Skeletal muscle satellite cell (primary cell): ENCODE results near the gene PHTF1. TPM values are rescaled to one million over a fixed set of nuclear protein-coding genes. Genes with fewer than 3 reads are reported as not detected.

Experiments used
- H3K27me3 ChIP-seq: 2 replicates; pipeline ENCODE4 v1.7.0; 2013; ENCODE audit warnings: low read length; ENCODE audit not compliant: control insufficient read depth, insufficient read depth
- H3K36me3 ChIP-seq: 2 replicates; pipeline ENCODE4 v1.7.0; 2013; ENCODE audit warnings: mild to moderate bottlenecking, control low read depth, low read length; ENCODE audit not compliant: insufficient read depth
- H3K4me1 ChIP-seq: 2 replicates; pipeline ENCODE4 v1.7.0; 2013; ENCODE audit warnings: low read length; ENCODE audit not compliant: control insufficient read depth, insufficient read depth
- H3K4me2 ChIP-seq: 2 replicates; pipeline ENCODE4 v1.7.0; 2013; ENCODE audit warnings: mild to moderate bottlenecking, low read length
- H3K4me3 ChIP-seq: 2 replicates; pipeline ENCODE4 v1.7.0; 2013; ENCODE audit warnings: low read length
- H3K9ac ChIP-seq: 2 replicates; pipeline ENCODE4 v1.7.0; 2013; ENCODE audit warnings: mild to moderate bottlenecking, low read depth, low read length, moderate library complexity
- H3K9me3 ChIP-seq: replicated peaks from 2 replicates; pipeline ENCODE4 v1.7.0; 2013; ENCODE audit warnings: mild to moderate bottlenecking, control low read depth, low read length
- total RNA-seq: library from RNA; depleted of rRNA; stranded (reverse); fragments of >200 nt; gene quantifications from 2 replicates; pipeline ENCODE4 v1.2.3, GENCODE V29; 2012; rRNA removed

The PHTF1 gene
- total RNA-seq = 25.3 and 32.4 TPM in 2 replicates

DNA sequence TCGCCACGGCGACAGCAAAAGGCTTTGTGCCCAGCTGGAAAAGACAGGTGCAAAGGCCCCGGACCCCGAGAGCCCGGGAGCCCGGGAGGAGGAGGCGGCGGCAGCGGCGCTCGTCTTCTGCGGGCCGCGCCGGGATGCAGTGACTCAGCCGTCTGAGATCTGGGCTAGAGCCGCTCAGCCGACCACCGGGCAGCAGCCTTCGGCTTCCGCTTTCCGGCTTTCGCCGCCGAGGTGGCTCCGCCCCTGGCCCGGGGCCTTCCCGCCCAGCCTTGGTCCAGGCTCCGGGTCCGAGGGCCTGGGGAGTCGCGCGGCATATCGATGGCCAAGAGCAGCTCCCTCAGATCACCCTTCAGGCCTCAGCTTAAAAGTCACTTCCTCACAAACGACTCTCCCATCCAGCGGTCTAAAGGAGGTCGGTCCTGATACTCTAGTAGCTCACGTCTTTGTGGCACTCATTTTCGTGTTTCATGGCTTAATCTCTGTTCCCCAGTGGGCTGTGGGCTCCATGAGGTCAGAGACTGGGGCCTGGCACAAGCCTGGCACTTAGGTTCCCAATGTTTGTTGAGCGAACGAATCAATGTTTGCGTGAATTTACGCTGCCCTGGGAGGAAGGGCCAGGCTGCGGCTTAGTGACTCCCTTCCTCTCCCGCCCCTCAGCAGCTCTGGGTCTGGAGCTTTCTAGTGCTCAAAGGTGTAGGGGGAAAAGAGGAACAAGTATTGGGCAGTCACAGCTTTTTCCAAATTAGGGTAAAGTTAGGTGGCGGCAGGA, at the start of gene PHTF1:
Gene PHTF1, minus strand, starts transcription at position 154 of the 769 bp plus-strand sequence. CDS start 783 bp downstream, outside the sequence.
- Histone ChIP-seq H3K4me1 (peaks cover 15% of the 10 kb centered on the region), H3K36me3 (peaks cover 8% of the 10 kb centered on the region), H3K9ac (peak within 1 kb of the TSS; percentile 92), H3K4me3 (peak within 1 kb of the TSS; percentile 85), H3K4me2 (peak within 1 kb of the TSS; percentile 93), H3K9me3 (no peaks in the 10 kb centered on the region), H3K27me3 (no peaks in the 10 kb centered on the region)

DNA sequence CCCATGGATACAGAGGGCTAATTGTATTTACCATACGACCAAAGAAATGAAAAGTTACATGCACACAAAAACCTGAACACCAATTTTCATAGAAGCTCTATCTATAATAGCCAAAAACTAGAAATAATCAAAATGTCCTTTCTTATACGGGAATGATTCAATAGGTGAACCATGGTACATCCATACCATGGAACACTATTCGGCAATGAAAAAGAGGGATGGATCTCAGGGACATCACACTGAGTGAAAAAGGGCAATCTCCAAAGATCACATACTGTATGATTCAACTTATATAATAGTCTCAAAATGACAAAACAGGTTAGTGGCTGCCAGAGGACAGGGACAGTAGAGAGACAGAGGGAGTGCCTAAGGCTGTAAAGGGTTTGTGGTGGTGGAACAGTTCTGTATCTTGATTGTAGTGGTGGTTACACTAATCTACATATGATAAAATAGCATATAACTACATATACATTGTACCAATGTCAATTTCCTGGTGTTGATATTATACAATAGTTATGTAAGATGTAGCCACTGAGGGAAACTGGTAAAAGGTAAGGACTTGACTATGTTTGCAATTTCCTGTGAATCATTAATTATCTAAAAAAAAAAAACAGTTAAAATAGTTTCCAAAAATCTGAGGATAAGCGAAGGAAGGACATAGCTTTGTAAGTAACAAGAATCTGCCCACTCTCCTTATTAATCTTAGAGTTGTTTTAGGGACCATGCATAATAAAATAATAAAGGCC, 49.3 kb upstream of the PHTF1 start:
- Histone ChIP-seq H3K36me3 (no peaks in the 10 kb centered on the region), H3K9me3 (no peaks in the 10 kb centered on the region), H3K4me2 (peak overlapping the region; percentile 94), H3K4me3 (peak overlapping the region; percentile 100), H3K27me3 (no peaks in the 10 kb centered on the region), H3K9ac (no peak overlapping the region), H3K4me1 (peaks cover 34% of the 10 kb centered on the region)

DNA sequence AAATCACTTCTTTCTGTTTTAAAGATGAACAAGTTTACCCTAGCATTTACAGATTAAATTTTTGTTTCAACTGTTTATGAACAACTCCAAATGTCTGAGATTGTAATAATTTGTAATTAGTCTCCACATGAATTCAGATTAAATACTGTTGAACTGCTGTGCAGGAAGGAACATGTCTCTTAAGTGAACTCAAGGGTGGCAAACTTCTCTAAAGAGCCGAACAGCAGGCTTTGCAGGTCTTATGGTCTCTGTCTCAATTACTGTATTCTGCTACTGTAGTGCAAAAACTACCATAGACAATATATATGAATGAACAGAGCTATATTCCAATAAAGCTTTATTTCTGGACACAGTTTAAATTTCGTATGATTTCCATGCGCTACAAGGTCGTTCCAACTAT, 46.4 kb upstream of the PHTF1 start:
- peaks cover 30% of the 10 kb centered on the region for H3K4me1 ChIP-seq
- no peak overlapping the region for H3K4me3 ChIP-seq
- no peaks in the 10 kb centered on the region for H3K27me3 ChIP-seq
- H3K9me3 ChIP-seq = no peaks in the 10 kb centered on the region
- no peaks in the 10 kb centered on the region for H3K36me3 ChIP-seq
- H3K9ac ChIP-seq = no peak overlapping the region
- no peak overlapping the region for H3K4me2 ChIP-seq

DNA sequence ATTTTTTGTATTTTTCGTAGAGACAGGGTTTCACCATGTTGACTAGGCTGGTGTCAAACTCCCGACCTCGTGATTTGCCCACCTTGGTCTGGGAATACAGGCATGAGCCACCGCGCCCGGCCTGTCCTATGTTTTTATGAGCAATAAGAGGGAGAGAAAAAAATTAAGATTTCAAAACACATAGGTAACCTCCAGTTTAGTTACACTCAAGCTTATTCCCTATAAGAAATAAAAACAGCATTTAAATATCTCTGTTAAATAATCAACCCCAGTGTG, 45.9 kb upstream of the PHTF1 start:
- H3K4me1 ChIP-seq = peaks cover 29% of the 10 kb centered on the region
- no peak overlapping the region for H3K9ac ChIP-seq
- H3K9me3 ChIP-seq = no peaks in the 10 kb centered on the region
- no peak overlapping the region for H3K4me3 ChIP-seq
- peak overlapping the region; percentile 35 for H3K4me2 ChIP-seq
- no peaks in the 10 kb centered on the region for H3K27me3 ChIP-seq
- H3K36me3 ChIP-seq = no peaks in the 10 kb centered on the region

DNA sequence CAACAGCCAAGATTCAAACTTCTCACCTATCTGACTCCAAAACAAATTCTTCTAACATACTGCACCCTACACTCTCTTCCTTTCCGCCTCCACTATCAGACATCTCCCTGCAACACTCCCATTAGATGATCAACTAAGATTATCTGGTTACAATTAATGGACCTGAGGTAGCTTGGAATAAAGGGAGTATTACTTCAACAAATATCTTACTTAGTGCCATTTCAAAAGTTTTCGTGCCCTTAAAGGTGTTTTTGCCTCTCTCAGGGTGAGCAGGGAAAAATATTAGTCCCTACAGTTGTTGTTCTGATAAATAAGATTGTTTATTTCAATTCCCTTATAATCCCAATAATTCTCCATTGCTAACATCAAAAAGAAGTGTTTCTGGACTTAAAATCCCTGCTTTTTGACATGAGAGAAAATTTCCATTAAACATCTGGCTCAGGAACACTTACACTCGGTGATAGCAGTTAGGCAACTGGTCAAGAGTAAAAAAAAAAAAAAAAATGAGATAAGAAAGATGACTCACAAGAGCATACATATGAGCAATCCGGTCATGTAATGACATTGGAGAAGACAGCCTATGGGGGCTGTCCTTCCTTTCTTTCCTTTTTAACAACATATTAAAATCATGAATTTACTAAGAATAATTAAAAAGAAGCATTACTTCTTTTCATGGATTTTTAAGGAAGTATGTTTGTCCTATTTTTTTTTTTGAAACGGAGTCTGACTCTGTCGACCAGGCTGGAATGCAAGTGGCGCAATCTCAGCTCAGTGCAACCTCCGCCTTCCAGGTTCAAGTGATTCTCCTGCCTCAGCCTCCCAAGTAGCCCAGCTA, 45.4 kb upstream of the PHTF1 start:
- H3K4me2 ChIP-seq = peak overlapping the region; percentile 35
- H3K9ac ChIP-seq = no peak overlapping the region
- no peaks in the 10 kb centered on the region for H3K36me3 ChIP-seq
- no peaks in the 10 kb centered on the region for H3K27me3 ChIP-seq
- no peak overlapping the region for H3K4me3 ChIP-seq
- H3K9me3 ChIP-seq = no peaks in the 10 kb centered on the region
- peaks cover 23% of the 10 kb centered on the region for H3K4me1 ChIP-seq

DNA sequence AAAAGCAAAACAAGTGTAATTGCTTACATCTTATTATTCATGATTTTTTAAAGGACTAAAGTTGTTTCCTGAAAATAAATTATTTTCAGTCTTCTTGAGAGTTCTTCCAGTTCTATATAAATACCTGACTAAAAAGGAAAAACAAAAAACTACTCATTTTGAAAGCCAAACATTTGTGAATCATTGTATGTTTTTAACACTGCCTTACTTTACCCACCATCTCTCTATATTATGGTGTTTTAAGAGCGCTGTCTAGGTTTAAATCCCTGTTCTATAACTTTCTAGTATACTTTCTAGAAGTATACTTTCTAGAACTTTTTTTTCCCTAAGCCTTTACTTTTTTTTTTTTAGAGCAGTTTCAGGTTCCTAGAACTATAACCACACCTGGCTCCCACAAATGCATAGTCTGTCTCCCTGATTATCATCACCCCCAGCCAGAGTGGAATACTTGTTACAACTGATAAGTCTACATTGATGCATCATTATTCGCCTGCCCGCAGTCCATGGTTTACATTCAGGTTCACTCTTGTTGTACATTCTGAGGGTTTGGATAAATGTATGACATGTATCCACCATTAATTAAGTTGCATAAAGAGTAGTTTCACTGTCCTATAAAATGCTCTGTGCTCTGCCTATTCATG, 43.2 kb upstream of the PHTF1 start:
- Histone ChIP-seq H3K4me3 (no peak overlapping the region), H3K9me3 (no peaks in the 10 kb centered on the region), H3K36me3 (peaks cover 3% of the 10 kb centered on the region), H3K9ac (no peak overlapping the region), H3K27me3 (no peaks in the 10 kb centered on the region), H3K4me2 (no peak overlapping the region), H3K4me1 (peaks cover 11% of the 10 kb centered on the region)

DNA sequence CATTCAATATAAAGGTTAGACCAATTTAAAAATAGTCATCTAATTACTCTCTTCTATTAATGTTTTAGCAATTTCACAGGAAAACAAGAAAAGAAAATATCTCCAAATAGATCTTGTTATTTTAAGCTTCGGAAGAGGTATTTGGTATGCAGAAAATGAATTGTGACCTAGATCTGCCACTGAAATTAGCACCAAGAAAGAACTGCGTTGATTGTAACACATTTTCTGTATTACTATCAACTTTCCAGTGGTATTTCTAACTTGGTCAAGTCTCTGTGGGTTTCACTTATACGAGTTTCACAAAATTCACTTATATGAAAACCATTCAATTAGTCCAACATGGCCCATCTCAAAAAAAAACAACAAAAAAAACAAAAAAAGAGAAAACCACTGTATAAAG, 41.2 kb upstream of the PHTF1 start:
- Histone ChIP-seq H3K4me3 (no peak overlapping the region), H3K9me3 (no peaks in the 10 kb centered on the region), H3K4me2 (no peak overlapping the region), H3K36me3 (peaks cover 7% of the 10 kb centered on the region), H3K27me3 (no peaks in the 10 kb centered on the region), H3K4me1 (peaks cover 11% of the 10 kb centered on the region), H3K9ac (no peak overlapping the region)

DNA sequence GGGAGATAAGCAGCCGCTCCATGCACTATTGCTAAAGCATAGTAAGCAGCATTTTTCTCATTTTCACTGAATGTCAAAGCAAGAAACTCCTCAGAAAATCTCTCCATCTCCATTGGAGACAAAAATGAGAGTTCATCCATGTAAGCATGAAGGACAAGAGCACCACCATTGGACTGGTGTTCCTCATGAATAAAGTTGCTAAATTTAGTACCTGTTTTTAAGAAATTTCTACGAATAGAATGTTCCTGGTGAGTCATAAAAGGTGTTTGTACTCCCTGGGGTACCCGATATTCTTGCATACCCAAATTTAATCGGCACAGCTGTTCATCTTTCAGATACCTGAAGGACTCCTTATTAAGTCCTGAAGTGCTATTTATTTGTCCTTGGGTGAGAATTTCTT, 38.2 kb upstream of the PHTF1 start:
- no peaks in the 10 kb centered on the region for H3K27me3 ChIP-seq
- H3K36me3 ChIP-seq = peaks cover 16% of the 10 kb centered on the region
- no peak overlapping the region for H3K9ac ChIP-seq
- H3K9me3 ChIP-seq = no peaks in the 10 kb centered on the region
- H3K4me1 ChIP-seq = peaks cover 10% of the 10 kb centered on the region
- H3K4me2 ChIP-seq = no peak overlapping the region
- H3K4me3 ChIP-seq = no peak overlapping the region

DNA sequence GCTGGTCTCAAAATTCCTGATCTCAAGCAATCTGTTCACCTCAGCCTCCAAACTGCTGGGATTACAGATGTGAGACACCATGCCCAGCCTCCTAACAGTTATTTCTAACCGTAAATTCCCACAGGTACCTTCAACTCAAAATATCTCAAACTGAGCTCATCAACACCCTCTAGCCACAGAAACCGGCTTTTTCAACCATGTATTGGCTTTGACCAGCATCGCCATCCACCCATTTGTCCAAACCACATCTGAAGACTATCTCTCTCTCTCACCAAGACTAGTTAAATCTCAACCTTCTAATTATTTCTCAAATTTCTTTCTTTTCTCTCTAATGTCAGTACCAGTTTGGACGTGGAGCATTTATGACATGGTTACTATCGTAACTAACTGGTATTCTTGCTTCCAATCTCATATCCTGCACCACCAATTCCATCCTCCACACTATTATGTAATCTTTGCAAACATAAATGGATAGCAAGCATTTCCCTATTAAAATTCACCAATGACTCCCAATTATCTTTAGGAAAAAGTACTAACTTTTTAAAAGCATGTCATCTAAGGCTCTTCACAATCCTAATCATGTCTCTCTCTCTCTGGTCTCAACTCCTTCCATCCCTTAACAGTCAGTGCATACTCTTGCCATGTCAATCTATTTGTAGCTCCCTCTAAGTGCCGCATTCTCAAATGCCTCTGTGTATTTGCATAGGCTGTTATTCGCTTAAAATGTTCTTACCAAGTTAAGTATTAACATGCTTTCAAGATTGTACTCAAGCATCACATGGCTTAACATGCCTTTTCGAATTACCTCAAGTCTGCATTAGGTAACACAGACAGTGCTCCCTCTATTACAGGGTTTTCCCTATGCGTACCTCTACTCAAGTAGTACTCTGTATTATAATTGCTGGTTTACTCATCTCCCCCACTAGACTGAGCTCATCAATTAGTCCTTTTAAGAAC, 34.9 kb upstream of the PHTF1 start:
- H3K4me3 ChIP-seq = no peak overlapping the region
- H3K4me2 ChIP-seq = no peak overlapping the region
- peaks cover 12% of the 10 kb centered on the region for H3K4me1 ChIP-seq
- H3K27me3 ChIP-seq = no peaks in the 10 kb centered on the region
- H3K36me3 ChIP-seq = peaks cover 16% of the 10 kb centered on the region
- H3K9ac ChIP-seq = no peak overlapping the region
- no peaks in the 10 kb centered on the region for H3K9me3 ChIP-seq

DNA sequence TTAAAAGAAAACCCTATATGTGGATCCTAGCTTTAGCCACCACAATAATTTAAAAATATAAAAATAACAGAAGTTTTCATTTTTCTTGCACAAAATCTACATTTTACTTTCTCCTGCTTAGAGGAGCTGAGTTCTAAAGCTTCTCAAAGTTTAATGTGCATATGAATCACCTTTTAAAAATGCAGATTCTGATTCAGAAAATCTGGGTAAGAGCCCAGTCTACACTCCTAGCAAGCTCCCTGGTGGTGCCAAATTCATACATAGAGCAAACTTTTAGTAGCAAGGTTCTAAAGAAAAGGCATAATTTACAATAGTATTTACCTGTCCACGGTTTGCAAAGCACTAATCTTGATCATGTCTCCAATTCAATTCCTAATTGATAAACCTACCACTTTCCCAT, 33.7 kb upstream of the PHTF1 start:
- Histone ChIP-seq H3K9ac (no peak overlapping the region), H3K9me3 (no peaks in the 10 kb centered on the region), H3K4me1 (peaks cover 12% of the 10 kb centered on the region), H3K4me3 (no peak overlapping the region), H3K36me3 (peaks cover 16% of the 10 kb centered on the region), H3K27me3 (no peaks in the 10 kb centered on the region), H3K4me2 (no peak overlapping the region)
